ENCODE data around the gene DNAJC24. TPM values are rescaled to one million over a fixed set of nuclear protein-coding genes. Genes with fewer than 3 reads are reported as not detected.

DNAJC24 gene
- total and polyA plus RNA-seq, 2 experiments from 2014 or later, result 6.1 to 12.2 TPM

DNA sequence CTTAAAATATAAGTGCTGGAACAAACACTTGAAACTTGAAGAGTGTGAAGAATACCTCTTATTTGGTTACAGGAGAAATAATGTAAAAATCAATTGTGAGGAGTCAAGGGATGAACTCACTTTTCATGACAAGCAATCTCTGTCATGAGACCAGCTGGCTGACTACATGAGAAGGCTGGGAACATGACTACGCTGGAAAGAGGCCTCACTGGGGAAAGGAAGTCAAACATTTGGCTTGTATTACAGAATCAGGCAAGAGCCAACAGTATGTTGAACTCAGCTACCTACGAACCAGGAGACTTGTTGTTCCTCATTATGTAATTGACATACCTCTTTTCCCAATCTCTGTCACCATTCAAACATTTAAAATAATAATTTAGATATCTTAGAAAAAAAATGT lies 14.5 kb upstream of the DNAJC24 start:
- peaks cover 3% of the 10 kb centered on the region for H3K4me1 ChIP-seq (ENCODE audit: low read depth)
- H3K4me3 ChIP-seq, result no peak overlapping the region
- TF ChIP-seq CTCF (IDR thresholded peaks at IDR 0.05; ENCODE audit: low read depth, low read length), result no peak
- H3K36me3 ChIP-seq, result no peaks in the 10 kb centered on the region
- peak in 1 of 2 donors; percentile 3 for DNase-seq (ENCODE audit: low read depth in 1 of 2, low spot score in 1 of 2)
- no peak overlapping the region for H3K27ac ChIP-seq
- no peaks in the 10 kb centered on the region for H3K27me3 ChIP-seq
- H3K9me3 ChIP-seq (ENCODE audit: low read depth), result no peaks in the 10 kb centered on the region

GRCh38 chr11:31355817-31356216 lies 13.8 kb upstream of the DNAJC24 start:
- no peak for TF ChIP-seq CTCF (IDR thresholded peaks at IDR 0.05; ENCODE audit: low read depth, low read length)
- no peaks in the 10 kb centered on the region for H3K27me3 ChIP-seq
- H3K9me3 ChIP-seq (ENCODE audit: low read depth), result no peaks in the 10 kb centered on the region
- peaks cover 3% of the 10 kb centered on the region for H3K4me1 ChIP-seq (ENCODE audit: low read depth)
- H3K36me3 ChIP-seq, result no peaks in the 10 kb centered on the region
- H3K27ac ChIP-seq, result no peak overlapping the region
- no peak overlapping the region for H3K4me3 ChIP-seq
- DNase-seq (ENCODE audit: low read depth in 1 of 2, low spot score in 1 of 2), result no peak

GRCh38 chr11:31361743-31362142 lies 7.9 kb upstream of the DNAJC24 start:
- Histone ChIP-seq H3K4me1 (ENCODE audit: low read depth) (peaks cover 3% of the 10 kb centered on the region), H3K27ac (no peak overlapping the region), H3K36me3 (no peaks in the 10 kb centered on the region), H3K9me3 (ENCODE audit: low read depth) (no peaks in the 10 kb centered on the region), H3K27me3 (no peaks in the 10 kb centered on the region), H3K4me3 (no peak overlapping the region)
- no peak for TF ChIP-seq CTCF (IDR thresholded peaks at IDR 0.05; ENCODE audit: low read depth, low read length)
- no peak for DNase-seq (ENCODE audit: low read depth in 1 of 2, low spot score in 1 of 2)

GRCh38 chr11:31366795-31367194 lies 2.9 kb upstream of the DNAJC24 start:
- TF ChIP-seq CTCF (IDR thresholded peaks at IDR 0.05; ENCODE audit: low read depth, low read length), result no peak
- H3K27me3 ChIP-seq, result no peaks in the 10 kb centered on the region
- no peak overlapping the region for H3K4me3 ChIP-seq
- no peak overlapping the region for H3K27ac ChIP-seq
- no peaks in the 10 kb centered on the region for H3K36me3 ChIP-seq
- DNase-seq (ENCODE audit: low read depth in 1 of 2, low spot score in 1 of 2), result no peak
- H3K9me3 ChIP-seq (ENCODE audit: low read depth), result no peaks in the 10 kb centered on the region
- H3K4me1 ChIP-seq (ENCODE audit: low read depth), result peaks cover 4% of the 10 kb centered on the region

DNA sequence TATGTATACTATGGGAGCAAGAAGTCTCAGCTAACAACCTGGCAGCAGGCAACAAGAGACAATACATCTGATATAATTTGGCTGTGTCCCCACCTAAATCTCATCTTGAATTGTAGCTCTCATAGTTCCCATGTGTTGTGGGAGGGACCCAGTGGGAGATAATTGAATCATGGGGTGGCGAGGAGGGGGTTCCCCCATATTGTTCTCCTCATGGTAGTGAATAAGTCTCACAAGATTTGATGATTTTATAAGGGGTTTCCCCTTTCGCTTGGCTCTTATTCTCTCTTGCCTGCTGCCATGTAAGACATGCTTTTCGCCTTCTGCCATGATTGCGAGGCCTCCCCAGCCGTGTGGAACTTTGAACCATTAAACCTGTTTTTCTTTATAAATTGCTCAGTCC lies 6.2 kb downstream of the DNAJC24 start:
- TF ChIP-seq CTCF (IDR thresholded peaks at IDR 0.05; ENCODE audit: low read depth, low read length), result no peak
- H3K36me3 ChIP-seq, result no peaks in the 10 kb centered on the region
- DNase-seq (ENCODE audit: low read depth in 1 of 2, low spot score in 1 of 2), result no peak

GRCh38 chr11:31383116-31383515 lies 13.5 kb downstream of the DNAJC24 start:
- no peak overlapping the region for H3K4me3 ChIP-seq
- H3K27me3 ChIP-seq, result no peaks in the 10 kb centered on the region
- no peak for TF ChIP-seq CTCF (IDR thresholded peaks at IDR 0.05; ENCODE audit: low read depth, low read length)
- no peak for DNase-seq (ENCODE audit: low read depth in 1 of 2, low spot score in 1 of 2)
- no peaks in the 10 kb centered on the region for H3K9me3 ChIP-seq (ENCODE audit: low read depth)
- H3K36me3 ChIP-seq, result no peaks in the 10 kb centered on the region
- no peaks in the 10 kb centered on the region for H3K4me1 ChIP-seq (ENCODE audit: low read depth)
- no peak overlapping the region for H3K27ac ChIP-seq

More for the DNA sequence above, 6.2 kb downstream of the DNAJC24 start:
- no peak overlapping the region for H3K27ac ChIP-seq
- no peaks in the 10 kb centered on the region for H3K9me3 ChIP-seq (ENCODE audit: low read depth)
- H3K27me3 ChIP-seq, result no peaks in the 10 kb centered on the region
- no peak overlapping the region for H3K4me3 ChIP-seq
- H3K4me1 ChIP-seq (ENCODE audit: low read depth), result no peaks in the 10 kb centered on the region

Measured in cardiac muscle cell (in vitro differentiated cells and primary cell).